ELF-1 (cell line): ENCODE data around the gene ADAM15.

Experiments
- DNase-seq: peaks from one replicate; pipeline ENCODE4 v3.0.0-alpha.2; 2016; ENCODE audit warnings: low read depth, low spot score

The ADAM15 gene

DNA sequence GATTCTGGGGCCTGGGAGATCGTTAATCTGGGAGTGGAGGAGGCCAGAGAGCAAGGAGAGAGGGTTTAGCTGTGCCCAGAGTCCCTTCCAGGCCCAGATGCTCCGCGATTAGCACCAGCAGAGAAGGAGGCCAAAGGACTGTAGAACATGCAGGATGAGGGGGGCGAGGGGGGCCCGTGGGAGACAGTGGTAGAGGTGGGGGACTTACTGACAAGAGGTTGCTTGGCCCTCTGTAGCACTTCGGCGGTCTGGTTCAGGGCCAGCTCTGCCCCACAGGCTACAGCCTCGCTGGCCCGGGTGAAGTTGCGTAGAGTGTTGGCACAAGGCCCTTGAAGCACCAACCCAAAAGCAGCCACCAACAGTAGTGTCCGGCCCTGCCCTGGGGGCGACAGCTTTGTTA lies 18.2 kb upstream of the ADAM15 start:
- DNase-seq: no peak

DNA sequence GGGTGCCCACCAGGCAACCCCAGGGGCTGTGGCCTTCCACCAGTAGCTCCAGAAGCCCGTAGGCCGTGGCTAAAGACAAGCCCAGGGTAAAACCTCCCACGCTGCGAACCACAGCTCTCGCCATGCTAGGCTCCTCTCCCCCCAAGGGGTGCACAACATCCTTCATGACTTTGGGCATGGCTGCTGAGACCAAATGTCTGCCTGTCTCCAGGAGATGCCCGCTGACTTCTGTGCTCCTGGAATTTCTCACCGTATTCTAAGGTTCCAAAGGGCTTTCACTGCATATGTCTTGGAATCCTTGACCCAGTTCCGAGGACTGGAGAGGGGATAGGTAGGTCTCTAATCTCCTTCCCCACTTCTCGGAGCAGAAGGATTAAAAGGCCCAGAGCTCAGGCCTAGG lies 17.6 kb upstream of the ADAM15 start, which contains the start of the genes DCST1 and DCST2:
TSS of gene DCST1 (plus strand) at position 301 of the 400 bp plus-strand sequence. CDS start 213 bp downstream, outside the sequence.
TSS of gene DCST2 (minus strand) at position 258 of the 400 bp plus-strand sequence. CDS start at position 178, 80 bp downstream.
- no peak for DNase-seq

DNA sequence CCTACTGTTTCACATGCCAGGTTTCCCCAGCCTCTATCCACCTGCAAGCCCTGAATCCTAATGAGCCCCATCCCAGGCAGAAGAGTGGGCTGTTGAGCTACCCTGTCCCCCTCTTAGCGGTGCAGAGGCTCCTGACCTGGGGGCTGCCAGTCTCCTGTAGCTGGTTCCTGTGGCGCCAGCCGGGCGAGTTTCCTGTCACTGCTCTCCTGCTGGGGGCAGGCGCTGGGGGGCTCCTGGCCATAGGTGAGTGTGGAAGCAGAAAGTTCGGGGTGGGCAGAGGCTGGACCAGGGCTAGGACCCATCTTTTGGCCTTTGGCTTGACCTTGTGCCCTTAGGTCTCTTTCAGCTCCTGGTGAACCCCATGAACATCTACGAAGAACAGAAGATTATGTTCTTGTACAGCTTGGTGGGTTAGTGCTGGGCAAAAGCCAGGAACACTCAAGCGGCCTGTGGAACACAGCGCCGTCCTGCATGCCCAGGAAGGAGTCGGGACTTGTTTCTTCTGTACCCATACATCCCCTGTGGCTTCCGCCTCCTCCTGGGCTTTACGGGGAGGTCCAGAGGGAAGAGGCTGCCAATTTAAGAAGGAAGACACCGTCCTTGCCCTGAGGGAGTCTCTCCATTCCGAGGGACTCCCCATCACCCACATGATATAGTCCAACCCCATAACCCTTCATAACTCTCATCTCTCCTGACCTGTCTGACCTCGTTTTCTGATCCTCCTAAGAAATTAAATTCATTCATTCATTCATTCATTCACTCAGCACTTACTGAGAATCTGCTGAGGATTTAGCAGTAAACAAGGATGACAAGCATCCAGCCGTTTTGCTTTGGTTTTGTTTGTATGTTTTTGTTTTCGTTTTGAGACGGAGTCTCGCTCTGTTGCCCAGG lies 16.6 kb upstream of the ADAM15 start:
- no peak for DNase-seq

DNA sequence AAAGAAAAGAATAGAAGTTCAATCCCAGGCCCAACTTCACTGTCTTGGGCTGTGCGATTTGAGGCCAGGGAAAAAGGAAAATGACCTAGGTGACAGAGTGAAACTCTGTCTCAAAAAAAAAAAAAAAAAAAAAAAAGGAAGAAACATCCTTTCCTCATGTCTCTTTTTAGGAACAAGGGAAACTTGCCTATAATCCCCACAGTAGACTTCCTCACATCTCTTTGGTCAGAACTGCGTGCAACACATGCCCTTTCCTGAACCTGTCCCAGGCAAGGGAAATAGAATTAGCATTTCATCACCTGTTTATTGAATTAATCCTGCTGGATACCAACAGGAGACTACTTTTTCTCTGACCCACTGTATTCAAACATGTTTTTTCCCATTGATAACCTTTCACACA lies 15.2 kb upstream of the ADAM15 start:
- DNase-seq: no peak

DNA sequence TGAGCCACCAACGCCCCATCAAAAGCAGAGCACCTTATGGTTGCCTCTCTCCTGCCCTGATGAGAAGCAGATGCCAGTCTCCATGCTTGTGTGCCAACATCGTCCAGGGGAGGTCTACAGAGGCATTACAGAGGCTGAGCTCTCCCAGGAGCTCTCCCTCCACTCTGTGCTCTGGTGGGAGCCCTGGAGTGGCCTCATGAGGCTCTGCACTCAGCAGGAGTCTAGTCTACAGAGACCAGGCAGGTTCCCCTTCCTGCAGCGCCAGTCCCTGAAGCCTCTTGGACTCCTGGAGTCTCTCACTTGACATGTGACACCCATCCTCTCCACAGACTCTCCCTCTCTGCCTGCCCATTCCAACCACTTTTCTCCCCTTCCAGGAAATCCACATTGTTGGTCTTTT lies 14.1 kb upstream of the ADAM15 start:
- DNase-seq: no peak

DNA sequence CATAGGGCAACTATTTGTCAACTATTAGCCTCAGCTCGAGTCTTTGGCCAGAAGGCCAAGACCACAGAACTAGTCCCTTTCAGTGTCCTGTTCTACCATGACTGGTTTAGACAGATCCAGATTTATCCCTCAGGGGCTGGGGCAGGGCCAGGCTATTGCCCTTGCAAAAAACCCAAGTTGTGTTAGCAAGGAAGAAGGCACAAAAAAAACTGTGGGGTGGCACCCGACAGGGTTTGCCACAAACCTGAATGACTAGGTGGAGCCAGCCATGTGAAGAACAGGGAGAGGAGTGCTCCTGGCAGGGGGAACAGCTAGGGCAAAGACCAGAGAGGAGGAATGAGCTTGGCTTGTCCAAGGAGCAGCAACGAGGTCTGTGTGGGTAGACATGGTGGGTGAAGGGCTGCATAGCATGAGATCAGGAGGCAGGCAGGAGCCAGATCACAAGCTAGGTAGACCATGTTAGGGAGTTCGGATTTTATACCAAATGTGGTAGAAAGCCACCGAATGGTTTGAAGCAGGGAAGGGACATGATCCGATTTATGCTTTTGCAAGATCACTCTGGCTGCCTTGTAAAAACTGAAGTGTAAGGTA lies 13.2 kb upstream of the ADAM15 start:
- DNase-seq: no peak

DNA sequence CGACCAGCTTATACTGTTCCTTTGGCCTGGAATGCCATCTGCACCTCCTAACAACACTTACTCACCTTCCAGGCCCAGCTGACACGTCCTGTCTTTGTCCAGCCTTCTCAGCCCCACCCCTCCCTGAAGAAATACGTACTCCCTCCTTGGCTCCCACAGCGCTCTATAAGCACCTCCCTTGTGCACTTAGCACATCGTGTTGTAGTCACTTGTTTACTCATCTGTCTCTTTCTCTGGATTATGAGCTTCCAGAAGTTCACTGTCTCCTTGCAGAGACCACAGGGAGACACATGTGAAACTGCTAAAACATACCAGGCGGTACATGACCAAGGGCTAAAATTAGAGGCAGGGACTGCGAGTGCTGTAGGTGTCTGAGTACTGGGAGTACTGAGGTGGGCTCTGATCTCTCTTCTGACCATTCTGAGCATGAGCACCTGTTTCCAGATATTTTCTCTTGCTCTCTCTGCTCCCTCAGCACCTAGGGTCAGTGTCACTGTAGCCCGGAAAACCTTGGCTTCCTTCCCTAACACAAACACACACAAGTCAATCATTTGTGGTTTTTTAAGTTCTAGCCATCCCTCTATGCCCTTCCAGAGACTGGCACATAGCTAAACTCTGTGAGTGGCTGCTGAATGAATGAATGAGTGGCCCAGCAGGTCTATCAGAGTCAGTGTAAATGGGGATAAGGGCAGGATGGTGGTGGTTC lies 12.4 kb upstream of the ADAM15 start:
- peak; percentile 34 for DNase-seq

DNA sequence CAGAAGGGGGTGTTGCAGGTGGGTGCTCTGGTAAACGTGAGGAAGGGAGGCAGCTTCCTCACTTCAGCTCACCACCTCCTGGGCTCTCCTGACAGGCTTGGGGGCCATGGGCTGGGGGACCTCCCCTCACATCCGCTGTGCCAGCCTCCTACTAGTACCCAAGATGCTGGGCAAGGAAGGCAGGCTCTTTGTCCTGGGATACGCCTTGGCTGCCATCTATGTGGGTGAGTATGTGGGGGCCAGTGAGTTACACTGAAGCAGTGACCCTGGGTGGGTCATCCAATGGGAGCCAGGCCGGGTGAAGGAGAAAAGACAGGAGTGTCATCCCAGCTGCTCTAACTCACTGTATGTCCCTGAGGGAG lies 11.8 kb upstream of the ADAM15 start:
- DNase-seq: no peak

DNA sequence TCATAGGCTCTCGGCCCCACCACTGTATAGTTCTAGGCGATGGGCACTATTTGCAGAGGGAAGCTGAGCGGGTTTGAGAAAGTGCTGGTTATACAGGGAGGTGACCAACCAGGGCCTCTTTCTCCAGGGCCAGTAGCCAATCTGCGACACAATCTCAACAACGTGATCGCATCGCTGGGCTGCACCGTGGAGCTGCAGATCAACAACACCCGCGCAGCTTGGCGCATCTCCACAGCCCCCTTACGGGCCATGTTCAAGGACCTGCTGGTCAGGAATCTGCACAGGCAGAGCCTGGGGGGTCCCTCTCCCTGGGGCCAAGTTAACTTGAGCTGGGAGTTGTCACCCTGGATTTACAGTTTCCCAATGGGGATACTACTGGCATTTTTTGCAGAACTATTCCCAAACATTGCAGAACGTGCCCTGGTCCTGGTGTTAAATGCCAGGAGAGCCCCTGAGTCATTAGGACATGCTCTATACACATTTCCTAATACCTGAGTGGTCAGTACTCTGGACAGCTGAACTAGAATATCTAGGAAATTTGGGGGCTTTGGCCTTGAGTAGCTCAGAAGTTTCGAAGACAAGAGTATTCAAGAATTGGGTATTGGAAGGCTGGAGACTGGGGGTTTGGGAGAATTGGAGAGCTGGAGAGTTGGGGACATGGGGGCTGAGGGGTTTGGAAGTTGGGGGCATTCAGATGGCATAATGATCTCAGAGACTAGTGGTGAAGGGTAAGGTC lies 10.6 kb upstream of the ADAM15 start:
- no peak for DNase-seq

DNA sequence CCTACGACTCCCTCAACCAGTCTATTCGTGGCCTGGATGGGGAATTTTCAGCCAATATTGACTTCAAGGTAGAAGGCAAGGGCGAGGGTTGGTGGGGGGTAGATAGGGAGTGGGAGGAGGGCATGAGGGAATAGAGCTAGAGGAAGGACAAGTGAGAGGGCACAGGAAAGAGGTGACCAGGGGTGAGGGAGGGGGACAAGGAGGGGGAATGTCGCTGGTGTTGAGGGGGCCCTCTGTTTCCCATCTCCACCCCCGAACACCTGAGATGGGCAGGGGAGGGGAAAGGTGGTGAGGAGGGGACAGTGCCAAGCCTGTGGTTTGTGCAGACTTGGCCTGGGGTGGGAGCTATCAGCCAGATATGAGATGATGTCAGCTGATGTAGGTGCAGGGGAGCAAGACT lies 8.3 kb upstream of the ADAM15 start:
- DNase-seq: no peak

DNA sequence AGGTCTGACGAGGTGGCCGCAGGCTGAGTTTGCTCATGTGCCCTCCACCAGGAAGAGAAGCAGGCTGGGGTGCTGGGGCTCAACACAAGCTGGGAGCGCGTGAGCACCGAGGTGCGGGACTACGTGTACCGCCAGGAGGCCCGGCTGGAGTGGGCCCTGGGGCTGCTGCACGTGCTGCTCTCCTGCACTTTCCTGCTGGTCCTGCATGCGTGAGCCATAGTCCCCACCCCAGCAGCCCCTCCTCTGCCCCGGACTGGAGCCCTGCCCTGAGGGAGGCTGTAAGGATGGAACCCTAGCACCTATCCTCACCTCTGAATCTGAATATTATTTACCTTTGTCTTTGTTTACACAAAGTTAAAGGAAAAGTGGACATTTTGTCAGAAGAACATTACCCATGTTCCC lies 7.8 kb upstream of the ADAM15 start:
- no peak for DNase-seq

DNA sequence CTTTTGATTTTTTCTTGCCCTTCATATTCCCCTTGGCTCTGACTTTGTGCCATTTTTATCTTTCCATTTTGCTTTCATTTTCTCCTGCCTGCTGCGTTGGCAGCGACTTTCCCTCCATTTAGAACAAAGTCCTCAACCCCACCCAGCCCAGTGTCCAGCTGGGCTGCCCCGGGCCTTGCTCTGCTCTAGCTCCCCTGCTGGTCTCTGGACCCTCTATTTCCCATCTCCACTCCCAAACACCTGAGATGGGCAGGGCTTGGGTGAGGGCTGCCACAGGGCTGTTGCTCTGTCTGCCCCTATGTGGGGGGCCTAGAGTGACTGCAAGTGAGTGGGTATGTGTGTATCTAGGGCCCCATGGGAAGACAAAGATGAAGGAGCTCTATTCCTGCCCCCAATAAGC lies 7.3 kb upstream of the ADAM15 start:
- DNase-seq: no peak

DNA sequence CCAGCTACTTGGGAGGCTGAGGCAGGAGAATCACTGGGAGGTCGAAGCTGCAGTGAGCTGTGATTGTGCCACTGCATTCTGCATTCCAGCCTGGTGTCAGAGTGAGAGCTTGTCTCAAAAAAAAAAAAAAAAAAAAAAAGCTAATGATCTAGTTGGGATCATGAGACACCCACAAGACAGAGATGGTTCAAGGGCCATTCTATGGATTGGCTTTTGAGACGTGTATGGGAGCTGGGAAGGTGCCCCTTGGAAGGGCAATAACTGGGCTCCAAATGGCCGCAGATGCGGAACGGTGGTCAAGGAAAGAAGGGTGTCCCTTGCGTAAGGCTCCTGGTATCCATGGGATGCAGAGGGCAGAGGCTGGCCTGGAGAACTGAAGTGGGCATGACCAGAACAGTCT lies 6.8 kb upstream of the ADAM15 start:
- DNase-seq: no peak

DNA sequence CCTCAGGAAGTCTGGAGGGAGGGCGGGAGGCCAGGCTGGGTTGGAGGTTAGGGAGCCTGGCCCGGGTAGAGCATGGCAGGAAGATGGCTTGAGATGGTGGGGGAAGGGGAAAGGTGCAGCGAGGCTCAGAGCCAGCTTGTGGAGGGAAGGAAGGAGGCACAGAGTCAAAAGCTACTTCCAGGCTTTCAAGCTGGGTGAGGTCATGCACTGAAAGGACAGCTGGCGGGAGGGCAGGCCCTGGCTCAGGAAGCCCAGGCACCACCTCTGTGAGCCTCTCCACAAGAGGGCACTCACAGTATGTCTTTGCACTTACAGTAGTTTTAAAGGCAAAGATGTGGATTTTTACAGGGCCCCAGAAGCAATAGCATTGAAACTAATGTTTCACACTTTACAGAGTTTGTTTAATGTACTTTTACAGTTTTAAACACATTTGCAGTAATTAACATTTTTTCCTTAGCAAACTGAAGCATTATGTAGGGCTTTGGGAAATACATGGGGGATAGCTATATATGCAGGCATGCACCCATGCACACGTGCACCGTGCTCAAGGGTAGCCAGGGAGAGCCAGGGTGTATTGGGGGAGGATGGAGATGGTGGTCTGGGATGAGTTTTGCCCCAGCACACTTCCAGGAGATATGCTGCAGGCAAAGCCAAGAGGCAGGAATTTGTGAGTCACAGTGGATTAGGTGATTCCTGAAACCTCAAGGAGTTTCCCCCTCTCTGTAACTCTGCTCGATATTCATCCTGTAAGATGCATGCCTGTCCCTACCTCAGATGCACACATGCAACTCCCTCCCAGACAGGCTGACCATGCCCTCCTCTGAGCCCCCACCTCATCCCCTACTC lies 6.1 kb upstream of the ADAM15 start:
- DNase-seq: peak; percentile 87

DNA sequence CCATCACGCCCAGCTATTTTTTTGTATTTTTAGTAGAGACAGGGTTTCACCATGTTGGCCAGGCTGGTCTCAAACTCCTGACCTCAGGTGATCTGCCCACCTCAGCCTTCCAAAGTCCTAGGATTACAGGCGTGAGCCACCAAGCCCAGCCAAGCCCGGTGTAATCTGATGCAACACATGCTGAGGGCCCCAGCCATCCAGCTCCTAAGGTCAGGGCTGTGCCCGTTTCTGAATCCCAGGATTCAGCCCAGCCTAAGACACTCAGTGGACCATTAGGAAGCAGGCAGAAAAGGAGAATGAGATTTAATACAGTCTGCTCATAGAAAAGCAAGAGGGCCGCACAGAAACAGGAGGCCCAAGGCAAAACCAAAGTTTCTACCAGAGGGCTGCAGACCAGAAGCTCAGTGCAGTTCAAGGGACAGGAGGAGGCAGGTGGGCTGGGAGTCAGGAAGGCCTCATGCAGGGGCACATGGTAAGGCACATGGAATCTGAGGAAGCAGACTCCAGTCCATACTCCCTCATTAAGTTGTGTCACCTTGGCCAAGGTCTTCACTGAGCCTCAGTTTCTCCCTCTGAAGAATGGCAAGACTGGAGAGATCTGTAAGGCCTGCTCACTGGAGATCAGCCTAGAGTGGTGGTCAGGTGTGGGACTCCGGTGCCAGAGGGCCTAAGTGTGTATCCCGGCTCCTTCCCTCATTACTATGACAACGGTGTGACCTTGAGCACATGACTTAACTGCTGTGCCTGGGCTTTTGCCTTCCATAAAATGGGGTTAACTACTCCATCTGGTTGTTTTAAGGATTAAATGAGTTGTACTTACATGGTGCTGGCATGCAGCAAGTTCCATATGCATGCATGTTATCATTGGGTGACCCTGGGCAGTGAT lies 2.4 kb upstream of the ADAM15 start:
- DNase-seq: no peak

DNA sequence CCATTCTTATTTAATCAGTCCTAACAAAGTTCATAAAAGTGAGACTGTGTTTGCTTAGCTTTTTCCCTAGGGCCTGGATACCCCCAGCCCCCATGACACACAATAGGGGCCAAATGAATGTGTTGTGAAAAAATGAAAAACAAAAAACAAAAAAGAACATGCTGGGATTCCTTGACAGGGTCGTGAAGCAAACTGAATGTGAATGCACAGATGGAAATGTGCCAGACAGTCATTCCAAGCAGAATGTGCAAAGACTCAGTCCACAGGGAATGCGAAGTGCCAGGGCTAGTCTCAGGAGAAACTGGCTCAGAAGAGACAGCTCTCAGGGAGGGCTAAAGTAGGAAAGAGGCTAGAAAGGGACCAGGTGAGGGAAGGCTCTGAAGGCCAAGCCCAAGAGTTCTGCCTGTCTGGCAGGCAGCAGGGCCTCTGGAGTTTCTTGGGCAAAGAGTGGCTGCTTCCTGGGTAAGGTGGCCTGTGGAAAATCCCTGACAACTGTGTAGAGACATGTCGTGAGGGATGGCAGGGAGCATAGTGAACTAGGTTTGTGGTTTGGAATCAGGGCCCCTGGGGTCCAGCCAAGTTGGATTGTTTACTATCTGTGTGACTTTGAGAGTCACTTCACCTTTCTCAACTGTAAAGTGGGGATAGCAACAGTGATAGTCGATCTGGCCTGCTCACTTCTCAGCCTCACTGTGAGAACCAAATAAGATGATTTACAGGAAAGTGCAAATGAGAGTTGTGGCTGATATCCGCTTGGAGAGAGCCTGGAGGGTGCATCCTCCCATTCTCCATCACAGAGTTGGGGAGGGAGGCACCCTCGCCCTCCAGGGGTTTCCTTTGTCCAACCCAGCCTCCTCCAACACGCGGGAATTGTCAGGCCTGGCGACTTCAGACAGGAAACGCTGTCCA lies 1.2 kb upstream of the ADAM15 start:
- DNase-seq: no peak

DNA sequence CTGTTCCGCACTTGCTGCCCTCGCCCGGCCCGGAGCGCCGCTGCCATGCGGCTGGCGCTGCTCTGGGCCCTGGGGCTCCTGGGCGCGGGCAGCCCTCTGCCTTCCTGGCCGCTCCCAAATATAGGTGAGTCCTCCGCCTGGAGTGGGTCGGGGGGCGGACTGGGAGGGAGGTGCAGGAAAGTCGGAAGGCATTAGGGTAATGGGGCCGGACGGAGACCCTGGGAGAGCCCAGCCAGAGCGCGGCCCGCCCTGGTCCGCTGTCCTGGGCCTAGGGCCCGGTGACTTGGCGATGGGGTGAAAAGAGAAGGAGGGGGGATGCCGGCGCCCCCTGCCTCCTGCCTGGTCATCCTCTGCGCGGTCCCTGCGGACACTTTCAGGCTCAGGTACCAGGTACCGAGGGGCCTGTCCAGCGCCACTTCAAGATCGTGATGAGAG lies 243 bp downstream of the ADAM15 start:
- DNase-seq: no peak

DNA sequence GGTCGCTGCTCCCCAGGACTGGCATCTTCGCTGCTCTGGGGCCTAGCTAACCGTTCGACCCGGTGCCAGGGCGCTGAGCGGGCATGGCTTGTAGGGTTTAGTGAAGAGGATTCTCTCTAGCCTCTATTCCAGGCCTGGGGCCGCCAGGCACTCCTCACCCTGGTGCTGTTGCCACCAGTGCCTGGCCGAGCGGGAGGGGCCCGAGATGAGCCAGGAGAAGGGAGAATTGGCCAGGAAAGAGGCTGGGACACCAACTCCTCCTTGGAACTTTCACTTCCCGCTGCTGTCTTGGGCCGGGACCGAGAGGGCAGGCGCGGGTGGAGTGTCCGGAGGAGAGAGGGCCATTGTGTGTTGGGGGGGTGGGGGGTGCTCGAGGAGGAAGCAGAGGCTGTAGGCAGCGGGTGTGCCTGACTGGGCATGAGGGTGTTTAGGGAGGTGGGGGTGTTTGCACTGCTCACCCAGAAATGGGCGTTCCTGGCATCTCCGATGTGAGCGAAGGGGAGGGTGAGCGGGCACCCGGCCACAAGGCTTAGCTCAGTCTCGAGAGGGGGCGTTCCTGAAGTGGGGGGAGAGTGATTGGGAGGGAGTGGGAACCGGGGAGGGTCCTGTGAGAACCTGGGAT lies 772 bp downstream of the ADAM15 start:
- DNase-seq: peak; percentile 37
